ENCODE data around the gene LIN37.

Gene LIN37, protein sequence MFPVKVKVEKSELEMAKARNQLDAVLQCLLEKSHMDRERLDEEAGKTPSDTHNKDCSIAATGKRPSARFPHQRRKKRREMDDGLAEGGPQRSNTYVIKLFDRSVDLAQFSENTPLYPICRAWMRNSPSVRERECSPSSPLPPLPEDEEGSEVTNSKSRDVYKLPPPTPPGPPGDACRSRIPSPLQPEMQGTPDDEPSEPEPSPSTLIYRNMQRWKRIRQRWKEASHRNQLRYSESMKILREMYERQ

GRCh38 chr19:35748106-35749020, at the start of gene LIN37:
Gene LIN37, plus strand, starts transcription at chr19:35748576. Its CDS starts 149 bp downstream, at chr19:35748725.
- FAIRE-seq (peak; percentile 20), DNase-seq (ENCODE audit: low spot score) (peak; percentile 97)

DNA sequence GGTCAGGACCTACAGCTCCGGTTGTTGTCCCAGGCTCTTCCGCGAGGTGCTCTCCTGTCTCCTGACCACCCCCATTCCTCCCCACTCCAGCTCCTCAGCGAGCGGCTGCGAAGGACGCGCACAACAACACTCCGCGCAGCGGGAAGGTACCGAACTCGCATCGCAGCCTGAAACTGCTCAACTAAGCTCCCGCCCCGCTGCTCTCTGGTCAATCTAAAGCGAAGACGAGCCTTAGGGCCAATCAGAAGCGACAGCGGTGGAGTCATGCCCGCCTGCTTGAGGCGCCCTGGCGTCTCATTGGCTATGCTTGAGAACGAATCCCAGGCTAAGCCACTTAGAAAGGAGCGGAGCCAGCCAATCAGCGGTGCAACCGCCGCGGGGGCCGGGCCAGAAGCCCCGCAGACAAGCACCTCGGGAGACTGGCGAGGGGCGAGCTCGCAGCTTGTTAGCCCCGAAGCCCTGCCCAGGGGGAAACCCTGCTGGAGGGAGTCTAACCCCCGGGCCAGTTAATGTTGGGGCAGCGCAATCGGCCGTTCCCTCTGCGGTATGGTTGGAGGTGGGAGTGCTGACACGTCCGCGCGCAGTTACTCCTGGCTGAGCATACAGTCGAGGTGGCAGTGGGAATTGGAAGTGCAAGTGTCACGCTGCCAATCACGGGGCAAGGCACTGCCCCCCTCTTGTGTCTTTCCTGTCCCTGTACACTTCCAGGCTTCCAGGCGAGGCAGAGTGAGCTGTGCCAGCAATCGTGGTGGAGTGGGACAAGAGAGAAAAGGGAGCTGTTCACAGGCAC, 46.0 kb upstream of the LIN37 start:
- FAIRE-seq (peak; percentile 67), DNase-seq (ENCODE audit: low spot score) (peak; percentile 97)

GRCh38 chr19:35703343-35703742, 45.0 kb upstream of the LIN37 start:
- DNase-seq (ENCODE audit: low spot score) (no peak), FAIRE-seq (no peak)

- DNase-seq (ENCODE audit: low spot score) (no peak), FAIRE-seq (no peak)
Observed at GRCh38 chr19:35704218-35704617, 44.2 kb upstream of the LIN37 start, which contains the start of gene ZBTB32. Gene ZBTB32, plus strand, starts transcription at chr19:35704558. Its CDS starts 10,069 bp downstream, at chr19:35714627.

DNA sequence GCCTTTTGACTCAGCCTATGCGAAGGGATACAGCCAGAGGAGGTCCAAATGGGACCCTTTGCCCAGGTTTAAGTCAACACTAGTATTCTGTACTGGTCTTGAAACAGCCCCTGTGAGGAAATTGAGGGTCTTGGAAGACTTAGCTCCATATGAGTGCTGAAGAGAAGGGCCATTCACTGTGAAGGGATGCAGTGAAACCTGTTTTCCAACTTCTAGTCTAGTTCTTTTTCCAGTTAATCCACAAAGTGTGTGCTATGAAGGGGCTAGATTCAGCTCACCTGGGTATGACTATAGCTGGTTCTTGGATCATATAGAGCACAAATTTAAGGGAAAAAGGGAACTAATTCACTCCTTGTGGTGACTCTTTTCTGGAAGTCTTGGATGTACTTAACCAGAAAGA, 40.0 kb upstream of the LIN37 start:
- FAIRE-seq (no peak), DNase-seq (ENCODE audit: low spot score) (no peak)

DNA sequence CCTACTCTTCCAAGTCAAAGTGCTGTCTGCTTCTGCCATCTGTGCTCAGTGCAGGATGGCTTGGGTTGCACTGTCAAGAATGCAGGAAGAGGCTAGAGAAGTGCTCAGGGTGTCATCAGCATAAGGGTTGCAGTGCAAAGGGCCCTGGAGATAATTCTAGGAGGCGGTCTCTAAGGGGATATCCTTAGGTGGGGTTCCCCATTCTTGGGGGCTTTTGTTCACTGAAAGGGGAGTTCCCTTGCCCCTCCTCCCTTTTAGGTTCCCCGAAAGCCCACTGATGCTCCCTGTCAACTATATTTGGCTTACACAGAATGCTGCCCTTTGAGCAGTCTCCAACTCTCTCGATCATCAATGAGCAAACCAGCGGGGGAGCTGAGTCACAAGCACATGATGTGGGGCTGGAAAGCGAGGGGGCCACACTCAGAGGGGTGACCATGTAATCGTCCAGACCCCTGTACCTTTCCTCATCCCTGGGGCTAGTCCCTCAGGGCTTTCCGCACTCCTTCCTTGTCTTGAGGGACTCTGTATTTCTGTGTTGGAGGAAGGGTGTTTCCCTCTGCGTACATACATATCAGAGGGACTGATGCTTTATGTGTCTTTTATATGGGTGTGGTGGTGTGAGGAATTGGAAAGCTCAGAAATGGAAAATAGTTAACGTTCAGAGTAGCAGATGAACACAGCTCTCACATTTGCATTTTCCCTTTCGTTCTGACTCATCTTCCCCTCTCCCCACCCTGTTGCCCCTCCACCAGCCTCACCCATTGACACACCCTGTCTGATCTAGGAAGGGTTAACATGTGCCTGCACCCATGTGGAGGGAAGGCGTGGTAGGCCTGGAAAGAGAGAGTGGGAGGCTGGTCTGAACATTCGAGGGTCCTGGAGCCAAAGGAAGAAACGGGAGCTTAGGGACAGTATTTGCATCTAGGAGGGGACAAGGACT, 37.3 kb upstream of the LIN37 start:
- DNase-seq (ENCODE audit: low spot score) (no peak), FAIRE-seq (no peak)

DNA sequence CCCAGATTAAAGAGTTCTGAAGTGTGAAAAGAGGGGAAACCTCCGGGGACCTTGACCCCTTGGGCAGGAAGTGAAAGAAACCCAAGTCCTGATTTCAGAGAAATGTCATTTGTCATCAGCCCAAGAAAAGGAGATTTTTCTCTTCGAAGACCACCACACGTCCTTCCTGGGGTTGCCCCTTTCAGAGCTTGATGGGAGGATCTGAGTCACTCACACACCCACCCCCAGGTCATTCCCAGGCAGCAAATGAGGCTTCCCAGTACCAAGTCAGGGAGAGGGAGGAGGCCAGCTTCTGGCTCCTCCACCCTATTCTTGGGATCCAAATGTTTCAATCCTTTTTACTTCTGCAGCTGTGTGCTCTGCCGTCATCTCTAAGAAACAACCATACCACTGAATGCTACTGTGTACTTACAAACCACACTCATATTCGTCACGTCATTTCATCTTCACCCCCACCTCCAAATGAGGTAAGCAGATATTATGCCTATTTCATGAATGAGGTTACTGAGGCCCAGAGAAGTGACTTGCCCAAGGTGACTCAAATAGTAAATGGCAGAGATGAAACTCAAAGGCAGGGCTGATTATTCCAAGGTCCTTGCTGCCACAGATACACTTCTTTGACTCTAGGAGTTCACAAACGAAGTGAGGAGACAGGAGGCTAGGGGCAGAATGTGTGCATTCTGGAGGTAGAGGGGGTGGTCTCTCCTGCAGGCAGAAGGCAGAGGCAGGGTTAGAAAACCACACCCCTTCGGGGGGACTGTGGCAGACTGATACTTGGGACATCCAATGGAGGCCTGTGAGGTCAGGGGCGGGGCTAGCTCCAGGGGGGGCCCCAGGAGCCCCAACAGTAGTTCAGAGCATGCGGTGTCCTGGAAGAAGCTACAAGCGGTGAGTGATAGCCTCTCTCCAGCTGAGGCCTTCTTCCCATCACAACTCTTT, 35.5 kb upstream of the LIN37 start:
- FAIRE-seq = no peak

DNA sequence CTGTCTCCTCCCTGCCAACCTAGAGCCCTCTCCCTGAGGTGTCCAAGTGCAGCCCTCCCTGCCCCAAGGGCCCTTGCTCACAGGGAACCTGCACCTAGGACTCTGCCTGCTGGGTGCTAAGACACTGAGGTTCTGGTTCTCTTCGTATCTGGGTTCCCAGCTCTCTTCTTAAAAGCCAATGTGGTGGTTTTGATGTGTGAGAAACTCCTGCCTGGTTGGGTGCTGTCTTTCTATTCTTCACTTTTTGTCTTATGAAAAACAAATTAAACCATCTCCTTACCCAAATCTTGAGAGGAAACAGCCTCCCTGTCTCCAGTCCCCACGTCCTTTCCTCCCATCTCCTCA, 34.9 kb upstream of the LIN37 start:
- FAIRE-seq = no peak
- no peak for DNase-seq (ENCODE audit: low spot score)

More for the DNA sequence above, 35.5 kb upstream of the LIN37 start:
- DNase-seq (ENCODE audit: low spot score) = no peak

GRCh38 chr19:35713904-35714495, 34.4 kb upstream of the LIN37 start:
- DNase-seq (ENCODE audit: low spot score) (no peak), FAIRE-seq (no peak)

DNA sequence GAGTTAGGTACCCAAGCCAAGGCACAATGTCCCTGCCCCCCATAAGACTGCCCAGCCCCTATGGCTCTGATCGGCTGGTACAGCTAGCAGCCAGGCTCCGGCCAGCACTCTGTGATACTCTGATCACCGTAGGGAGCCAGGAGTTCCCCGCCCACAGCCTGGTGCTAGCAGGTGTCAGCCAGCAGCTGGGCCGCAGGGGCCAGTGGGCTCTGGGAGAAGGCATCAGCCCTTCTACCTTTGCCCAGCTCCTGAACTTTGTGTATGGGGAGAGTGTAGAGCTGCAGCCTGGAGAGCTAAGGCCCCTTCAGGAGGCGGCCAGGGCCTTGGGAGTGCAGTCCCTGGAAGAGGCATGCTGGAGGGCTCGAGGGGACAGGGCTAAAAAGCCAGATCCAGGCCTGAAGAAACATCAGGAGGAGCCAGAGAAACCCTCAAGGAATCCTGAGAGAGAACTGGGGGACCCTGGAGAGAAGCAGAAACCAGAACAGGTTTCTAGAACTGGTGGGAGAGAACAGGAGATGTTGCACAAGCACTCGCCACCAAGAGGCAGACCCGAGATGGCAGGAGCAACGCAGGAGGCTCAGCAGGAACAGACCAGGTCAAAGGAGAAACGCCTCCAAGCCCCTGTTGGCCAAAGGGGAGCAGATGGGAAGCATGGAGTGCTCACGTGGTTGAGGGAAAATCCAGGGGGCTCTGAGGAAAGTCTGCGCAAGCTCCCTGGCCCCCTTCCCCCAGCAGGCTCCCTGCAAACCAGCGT, 33.6 kb upstream of the LIN37 start:
- no peak for DNase-seq (ENCODE audit: low spot score)

DNA sequence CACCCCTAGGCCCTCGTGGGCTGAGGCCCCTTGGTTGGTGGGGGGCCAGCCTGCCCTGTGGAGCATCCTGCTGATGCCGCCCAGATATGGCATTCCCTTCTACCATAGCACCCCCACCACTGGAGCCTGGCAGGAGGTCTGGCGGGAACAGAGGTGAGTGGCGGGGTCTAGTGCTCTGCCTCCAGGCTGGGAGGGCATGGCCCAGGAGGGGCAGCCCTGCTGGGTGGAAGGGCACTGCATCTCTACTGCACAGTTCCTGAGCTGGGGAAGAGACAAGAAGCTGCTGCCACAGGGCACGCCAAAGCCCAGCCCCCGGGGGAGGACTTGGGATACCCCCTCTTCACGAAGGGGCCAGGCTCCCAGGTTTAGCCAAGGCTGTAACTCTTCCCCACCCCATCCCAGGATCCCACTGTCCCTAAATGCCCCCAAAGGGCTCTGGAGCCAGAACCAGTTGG, 33.0 kb upstream of the LIN37 start:
- FAIRE-seq (no peak), DNase-seq (ENCODE audit: low spot score) (no peak)

More for the DNA sequence above, 33.6 kb upstream of the LIN37 start:
- FAIRE-seq = no peak

GRCh38 chr19:35715981-35716800, 32.2 kb upstream of the LIN37 start:
- peak; percentile 66 for DNase-seq (ENCODE audit: low spot score)
- no peak for FAIRE-seq

- peak; percentile 27 for FAIRE-seq
Observed at GRCh38 chr19:35716801-35717664, 31.3 kb upstream of the LIN37 start.

DNA sequence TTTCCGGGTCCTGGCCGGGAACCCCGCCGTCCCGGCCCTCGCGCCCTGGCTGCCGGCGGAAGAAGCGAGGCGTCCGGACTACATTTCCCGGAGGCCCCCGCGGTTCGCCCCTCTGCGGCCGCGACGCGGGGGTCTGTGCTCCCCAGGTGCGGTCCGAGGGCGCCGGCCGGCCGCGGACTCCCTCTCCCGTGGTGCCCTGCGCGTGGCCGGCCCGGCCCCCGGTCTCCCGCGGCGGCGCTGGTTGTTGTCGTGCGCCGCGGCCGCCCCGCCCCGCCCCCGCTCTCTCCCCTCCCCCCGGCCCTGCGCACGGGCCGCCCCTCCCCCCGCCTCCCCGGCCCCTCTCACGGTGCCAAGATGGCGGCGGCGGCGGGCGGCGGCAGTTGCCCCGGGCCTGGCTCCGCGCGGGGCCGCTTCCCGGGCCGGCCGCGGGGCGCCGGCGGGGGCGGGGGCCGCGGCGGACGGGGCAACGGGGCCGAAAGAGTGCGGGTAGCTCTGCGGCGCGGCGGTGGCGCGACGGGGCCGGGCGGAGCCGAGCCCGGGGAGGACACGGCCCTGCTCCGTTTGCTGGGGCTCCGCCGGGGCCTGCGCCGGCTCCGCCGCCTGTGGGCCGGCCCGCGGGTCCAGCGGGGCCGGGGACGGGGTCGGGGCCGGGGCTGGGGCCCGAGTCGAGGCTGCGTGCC, 30.6 kb upstream of the LIN37 start, which contains the start of gene KMT2B:
Gene KMT2B (plus strand): TSS at position 339 of the 680 bp plus-strand sequence. CDS start 16 bp downstream, at position 355.
- no peak for FAIRE-seq
- DNase-seq (ENCODE audit: low spot score) = peak; percentile 98

More at GRCh38 chr19:35716801-35717664, 31.3 kb upstream of the LIN37 start:
- peak; percentile 87 for DNase-seq (ENCODE audit: low spot score)

DNA sequence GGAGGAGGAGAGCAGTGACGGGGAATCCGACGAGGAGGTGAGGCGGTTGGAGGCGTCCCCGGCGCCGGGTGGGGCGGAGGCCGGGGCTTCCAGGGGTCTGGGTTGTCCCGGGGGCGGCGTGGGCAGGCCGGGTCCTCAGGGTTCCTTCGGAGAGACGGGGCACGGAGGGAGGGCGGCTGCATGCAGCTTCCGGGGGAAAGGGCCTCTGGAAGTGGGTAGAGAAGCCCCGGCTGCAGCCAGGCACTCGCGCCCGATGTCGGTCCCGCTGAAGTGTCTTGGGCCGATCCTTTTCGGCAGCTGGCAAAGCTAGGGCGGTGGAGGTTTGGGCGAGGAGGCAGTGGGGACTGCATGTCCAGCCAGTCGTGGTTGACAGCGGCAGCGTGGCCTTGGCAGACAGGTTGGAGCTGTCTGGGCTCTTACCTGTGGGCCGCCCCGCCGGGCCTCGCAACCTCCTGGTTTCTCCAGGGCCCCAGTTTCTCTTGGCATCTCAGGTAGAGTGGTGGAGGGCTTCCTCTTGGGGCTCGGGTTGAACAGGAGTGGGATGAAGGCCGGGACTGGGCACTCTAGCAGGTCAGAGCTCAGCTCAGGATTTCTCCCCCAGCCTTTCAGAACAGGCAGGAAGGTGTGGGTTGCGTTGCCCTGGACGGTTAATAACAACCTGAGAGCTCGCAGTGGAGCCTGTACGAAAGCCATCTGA, 29.9 kb upstream of the LIN37 start:
- DNase-seq (ENCODE audit: low spot score) (peak; percentile 33), FAIRE-seq (no peak)
